ENCODE data around the gene MOV10L1.

The MOV10L1 gene

GRCh38 chr22:50161508-50162390 is 71.9 kb downstream of the MOV10L1 start:
- peak; percentile 39 for DNase-seq

DNA sequence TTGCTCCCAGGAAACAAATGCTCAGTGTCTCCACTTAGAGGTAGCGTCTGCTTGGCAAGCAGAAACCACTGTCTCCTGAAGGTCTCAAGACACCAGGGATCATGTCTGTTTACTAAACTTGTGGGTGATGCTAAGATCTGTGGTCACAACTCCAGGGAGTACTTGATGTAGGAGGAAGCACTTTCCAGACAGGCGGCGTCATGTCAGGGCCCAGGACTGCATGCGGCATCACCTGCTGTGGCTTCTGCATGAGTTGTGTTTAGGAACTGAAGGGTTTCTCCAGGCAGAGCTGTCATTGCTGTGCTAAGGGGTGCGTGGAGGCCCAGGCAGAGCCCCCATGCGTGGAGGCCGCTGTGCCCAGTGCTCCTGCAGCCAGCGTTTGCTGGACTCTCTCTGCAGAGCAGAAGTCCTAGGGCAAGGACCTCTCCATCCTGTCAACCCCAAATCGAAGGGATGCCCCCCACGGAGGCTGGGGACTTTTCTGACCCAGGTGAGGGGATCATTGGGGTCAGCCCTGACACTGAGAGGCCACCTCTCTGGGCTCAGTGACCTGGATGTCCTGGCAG is 72.7 kb downstream of the MOV10L1 start:
- DNase-seq = no peak

DNA sequence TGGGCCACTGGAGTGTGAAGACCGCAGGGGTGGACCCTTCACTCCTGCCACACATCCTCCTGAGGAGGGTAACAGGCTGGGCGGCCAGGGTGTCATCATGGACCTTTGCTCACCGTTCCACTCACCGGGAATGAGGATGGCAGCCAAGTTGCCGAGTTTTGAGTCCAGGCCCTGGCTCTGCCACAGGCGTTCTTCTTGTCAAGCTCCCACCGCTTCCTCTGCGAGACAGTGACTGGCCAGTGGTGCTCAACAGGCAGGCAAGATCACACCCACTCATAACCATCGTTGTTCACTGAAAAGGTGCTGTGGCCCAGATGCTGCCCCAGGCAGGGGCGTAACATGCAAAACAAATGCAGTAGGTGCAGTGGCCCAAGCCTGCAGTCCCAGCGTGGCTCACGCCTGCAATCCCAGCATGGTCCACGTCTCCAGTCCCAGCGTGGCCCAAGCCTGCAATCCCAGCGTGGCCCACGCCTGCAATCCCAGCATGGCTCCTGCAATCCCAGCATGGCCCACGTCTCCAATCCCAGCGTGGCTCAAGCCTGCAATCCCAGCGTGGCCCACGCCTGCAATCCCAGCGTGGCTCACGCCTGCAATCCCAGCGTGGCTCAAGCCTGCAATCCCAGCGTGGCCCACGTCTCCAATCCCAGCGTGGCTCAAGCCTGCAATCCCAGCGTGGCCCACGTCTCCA is 75.8 kb downstream of the MOV10L1 start:
- DNase-seq = no peak

DNA sequence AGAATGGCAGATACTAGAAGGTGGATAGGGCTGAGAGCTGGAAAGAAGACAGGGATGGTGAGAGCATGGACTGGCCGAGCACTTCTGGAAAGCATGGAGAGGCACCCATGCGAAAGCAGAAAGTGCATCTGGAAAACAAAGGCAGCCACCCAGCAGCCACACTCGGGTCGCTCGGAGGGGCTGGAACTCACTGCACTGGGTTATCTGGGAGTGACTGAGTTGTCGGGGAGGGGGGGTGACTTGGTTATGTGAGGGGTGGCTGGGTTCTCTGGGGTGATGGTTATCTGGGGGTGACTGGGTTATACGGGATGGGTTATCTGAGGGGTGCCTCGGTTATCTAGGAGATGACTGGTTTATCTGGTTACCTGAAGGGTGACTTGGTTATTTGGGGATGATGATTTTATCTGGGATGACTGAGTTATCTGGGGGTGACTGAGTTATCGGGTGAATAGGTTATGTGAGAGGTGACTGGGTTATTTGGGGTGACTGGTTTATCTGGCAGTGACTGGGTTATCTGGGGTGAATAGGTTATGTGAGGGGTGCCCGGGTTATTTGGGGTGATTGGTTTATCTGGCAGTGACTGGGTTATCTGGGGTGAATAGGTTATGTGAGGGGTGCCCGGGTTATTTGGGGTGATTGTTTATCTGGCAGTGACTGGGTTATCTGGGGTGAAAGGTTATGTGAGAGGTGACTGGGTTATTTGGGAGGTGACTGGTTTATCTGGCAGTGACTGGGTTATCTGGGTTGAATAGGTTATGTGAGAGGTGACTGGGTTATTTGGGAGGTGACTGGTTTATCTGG is 78.1 kb downstream of the MOV10L1 start:
- no peak for DNase-seq

DNA sequence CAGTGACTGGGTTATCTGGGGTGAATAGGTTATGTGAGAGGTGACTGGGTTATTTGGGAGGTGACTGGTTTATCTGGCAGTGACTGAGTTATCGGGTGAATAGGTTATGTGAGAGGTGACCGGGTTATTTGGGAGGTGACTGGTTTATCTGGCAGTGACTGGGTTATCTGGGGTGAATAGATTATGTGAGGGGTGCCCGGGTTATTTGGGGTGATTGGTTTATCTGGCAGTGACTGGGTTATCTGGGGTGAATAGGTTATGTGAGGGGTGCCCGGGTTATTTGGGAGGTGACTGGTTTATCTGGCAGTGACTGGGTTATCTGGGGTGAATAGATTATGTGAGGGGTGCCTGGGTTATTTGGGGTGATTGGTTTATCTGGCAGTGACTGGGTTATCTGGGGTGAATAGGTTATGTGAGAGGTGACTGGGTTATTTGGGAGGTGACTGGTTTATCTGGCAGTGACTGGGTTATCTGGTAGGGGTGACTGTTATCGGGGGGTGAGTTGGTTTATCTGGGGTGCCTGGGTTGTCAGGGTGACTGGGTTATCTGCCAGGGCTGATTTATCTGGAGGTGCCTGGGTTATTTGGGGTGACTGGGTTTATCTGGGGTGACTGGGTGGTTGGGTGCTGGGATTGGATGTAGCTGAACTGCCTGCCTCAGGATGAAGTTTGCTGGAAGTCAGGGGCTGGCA is 78.8 kb downstream of the MOV10L1 start:
- DNase-seq = peak; percentile 40

GRCh38 chr22:50169181-50169759 is 79.5 kb downstream of the MOV10L1 start:
- DNase-seq = peak; percentile 44

DNA sequence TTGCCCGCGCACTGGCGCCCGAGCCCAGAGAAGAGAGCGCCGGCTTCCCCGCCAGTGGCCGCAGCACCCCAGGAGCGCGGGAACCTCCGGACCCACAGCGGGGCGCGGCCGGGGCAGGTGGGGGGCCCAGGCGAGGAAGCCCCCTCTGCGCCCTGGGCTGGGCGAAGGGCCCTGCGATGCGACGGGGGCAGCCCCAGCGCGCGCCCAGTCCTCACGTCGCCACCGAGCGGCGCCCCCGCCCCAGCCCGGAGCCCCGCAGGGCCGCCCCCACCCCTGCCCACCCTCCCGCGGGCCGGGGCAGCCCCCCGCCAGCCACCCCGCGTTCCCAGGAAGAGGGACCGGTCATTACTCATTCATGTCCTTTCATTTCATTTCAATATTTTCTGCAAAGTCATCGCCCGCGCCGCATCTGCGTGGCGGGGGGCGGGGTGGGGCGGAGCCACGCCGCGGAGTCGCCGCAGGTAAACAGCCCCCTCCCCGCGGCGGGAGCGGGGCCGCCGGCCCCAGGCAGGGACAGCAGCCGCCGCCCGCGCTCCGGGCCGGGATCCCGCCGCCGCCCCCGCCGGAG is 80.1 kb downstream of the MOV10L1 start:
- peak; percentile 42 for DNase-seq

DNA sequence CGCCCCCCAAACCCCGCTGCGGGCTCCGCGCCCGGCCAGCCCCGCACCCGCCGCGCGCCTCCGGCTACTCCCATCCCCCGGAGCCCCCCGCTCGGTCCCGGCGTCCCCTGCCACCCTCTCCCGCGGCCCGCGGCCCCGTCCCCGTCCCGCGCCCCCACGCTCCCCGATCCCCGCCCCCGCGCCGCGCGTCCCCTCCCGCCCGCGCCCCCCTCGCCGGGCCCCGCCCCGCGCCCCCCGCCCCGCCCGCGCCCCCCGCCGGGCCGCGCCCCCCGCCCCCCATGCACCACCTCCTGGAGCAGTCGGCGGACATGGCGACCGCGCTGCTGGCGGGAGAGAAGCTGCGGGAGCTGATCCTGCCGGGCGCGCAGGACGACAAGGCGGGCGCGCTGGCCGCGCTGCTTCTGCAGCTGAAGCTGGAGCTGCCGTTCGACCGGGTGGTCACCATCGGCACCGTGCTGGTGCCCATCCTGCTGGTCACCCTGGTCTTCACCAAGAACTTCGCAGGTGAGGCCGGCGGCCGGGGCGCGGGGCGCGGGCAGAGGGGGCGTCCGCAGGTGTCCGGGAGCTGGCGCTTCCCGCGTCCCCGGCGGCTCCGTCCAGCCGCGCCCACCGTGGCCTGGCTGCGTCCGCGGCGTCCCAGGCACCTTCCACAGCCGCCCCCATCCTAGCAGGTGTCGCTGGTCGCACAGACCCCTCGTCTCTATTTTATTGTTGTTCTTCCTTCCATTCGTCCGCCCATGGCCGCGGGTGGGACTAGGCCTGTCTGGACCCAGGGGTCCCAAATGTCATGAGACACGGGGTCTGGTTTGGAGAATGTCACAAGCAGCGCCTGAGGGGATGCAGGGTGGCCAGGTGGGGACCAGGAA is 80.9 kb downstream of the MOV10L1 start, which contains the start of gene PANX2:
Gene PANX2, plus strand, starts transcription at position 279 of the 866 bp plus-strand sequence. Its CDS starts 0 bp downstream, at position 279.
- no peak for DNase-seq

DNA sequence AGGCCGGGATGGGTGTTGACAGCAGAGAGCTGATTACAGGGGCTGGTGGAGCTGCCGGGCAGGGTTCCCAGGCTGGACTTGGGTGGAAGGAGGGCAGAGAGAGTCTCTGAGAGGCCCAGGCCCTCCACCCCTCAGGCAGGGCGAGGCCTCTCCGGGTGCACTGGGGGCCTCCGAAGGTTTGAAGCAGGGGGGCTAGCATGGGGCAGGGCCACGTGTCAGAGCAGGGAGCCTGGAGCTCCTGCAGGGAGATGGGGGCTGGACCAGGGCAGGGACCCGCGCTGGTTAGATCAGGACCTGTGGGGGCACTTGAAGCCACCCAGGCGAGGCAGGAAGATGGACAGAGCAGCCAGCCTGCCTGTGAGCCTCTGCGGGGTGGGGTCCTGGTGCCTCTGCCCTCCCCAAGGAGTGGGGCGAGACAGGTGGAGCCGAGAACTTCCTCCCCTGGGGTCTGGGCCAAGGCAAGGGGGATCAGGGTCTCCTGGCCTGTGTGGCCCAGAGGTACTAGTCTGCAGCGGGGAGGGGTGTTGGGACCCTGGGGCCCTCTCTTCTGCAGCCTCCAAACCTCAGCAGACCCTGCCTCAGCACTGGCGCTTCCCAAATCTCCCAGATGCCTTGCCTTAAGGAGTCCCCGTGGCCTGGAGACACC is 81.6 kb downstream of the MOV10L1 start:
- DNase-seq = no peak

GRCh38 chr22:50171965-50172421 is 82.2 kb downstream of the MOV10L1 start:
- no peak for DNase-seq

DNA sequence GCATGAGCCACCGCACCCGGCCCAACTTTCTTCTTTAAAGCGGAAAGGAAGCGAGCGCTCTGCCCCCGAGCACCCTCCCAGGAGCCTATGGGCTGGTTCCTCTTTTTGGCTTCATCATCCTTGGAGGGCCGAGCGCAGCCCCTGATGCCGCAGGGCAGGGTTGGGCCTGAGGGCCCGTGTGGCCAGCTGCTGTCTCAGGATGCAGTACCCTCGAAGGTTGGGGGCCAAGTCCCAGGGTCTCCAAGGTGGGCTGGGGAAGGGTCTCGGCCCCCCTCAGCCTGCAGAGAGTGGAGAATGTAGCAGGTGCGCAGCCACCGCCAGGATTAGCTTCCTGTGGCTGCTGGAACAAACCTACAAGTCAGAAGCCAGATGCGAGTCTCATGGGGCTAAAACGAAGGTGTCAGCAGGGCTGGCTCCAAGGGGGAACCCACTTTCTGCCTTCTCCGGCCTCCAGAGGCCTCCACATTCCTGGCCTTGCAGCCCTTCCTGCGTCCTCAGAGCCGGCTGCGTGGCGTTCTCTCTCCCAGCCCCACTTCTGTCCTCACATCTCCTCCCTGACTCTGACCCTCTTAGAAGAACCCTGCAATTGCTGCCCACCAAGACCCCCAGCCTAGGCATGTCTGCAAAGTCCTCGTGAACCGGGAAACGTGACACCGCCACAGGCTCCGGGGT is 83.6 kb downstream of the MOV10L1 start:
- no peak for DNase-seq

DNA sequence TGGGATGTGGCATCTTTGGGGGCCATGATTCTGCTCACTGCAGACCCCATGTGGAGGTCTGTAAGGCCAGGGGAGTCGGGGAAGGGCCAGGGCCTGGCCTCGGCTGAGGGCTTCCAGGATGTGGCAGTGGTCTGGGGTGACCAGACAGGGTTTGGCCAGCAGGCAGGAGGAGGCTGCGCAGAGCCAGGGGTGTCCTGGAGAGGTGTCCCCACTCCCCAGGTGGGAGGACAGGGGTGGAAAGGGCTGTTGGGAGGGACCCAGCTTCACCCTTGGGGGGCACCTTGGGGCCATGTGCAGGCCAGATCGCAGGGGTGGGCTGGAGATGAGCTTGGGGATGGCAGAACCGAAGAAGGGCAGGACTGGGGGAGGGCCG is 84.2 kb downstream of the MOV10L1 start:
- no peak for DNase-seq

GRCh38 chr22:50174382-50175190 is 84.8 kb downstream of the MOV10L1 start:
- DNase-seq = no peak

- no peak for DNase-seq
These were observed 85.3 kb downstream of the MOV10L1 start for GRCh38 chr22:50175191-50175461.

DNA sequence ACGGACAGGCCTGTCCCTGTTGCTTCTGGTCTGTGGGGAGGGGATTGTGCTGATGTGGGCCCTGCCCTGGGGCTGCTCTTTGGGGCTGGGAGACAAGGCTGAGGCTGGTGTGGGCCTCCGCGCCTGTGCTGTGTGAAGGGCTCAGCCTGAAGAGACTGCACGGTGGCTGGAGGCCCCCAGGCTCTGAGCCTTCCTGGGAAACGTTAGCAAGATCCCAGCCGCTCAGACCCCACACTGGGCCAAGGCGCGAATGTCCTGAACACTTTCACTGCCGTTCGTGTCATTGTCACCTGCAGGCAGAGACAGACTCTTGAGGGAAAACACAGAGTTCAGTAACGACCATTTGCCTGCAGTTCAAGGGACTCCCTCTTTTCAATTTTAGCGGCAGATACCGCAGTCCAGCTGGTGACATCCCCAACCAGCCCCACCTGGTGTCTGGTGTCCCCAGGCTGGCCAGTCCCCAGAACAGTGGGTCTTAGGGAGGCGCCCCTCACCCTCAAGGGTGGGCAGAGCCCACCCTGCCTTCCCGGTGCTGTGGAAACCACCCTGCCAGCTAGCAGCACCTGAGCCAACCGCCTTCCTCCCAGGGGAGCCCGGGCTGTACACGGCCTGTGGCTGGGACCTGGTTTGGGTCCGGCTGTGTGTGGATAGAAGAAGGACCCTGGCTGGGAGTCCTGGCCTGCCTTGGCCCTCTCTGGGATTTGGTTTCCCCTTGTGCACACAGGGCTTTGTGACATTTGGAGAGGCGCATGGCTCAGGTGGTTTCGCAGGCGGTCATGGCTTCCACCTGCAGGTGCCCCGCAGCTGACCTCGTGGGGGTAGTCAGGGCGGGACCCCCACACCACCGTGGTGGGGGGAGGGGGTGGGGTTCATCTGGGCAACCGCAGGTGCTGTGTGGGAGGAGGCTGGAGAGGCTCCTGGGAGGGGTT is 86.4 kb downstream of the MOV10L1 start:
- DNase-seq = no peak

DNA sequence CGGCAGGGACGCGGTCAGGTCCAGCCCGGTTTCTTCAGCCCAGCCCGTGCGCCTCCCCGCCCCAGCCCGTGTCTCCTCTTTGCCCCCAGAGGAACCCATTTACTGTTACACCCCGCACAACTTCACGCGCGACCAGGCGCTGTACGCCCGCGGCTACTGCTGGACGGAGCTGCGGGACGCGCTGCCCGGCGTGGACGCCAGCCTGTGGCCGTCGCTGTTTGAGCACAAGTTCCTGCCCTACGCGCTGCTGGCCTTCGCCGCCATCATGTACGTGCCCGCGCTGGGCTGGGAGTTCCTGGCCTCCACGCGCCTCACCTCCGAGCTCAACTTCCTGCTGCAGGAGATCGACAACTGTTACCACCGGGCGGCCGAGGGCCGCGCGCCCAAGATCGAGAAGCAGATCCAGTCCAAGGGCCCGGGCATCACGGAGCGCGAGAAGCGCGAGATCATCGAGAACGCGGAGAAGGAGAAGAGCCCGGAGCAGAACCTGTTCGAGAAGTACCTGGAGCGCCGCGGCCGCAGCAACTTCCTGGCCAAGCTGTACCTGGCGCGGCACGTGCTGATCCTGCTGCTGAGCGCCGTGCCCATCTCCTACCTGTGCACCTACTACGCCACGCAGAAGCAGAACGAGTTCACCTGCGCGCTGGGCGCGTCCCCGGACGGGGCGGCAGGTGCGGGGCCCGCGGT is 87.2 kb downstream of the MOV10L1 start:
- no peak for DNase-seq
